HUES6 (cell line): ENCODE results near the gene ARHGAP23.
A peak's percentile ranks its signal among the peaks of the same experiment; 100 is the strongest.
"Not testable (repeated sequence)": the region's sequence is repeated elsewhere in the genome, so short reads cannot be mapped to it uniquely, and the experiment has no call there.

Experiments used
- H3K27ac ChIP-seq: 2 replicates; pipeline ENCODE4 v1.7.0; 2013; ENCODE audit warnings: low read depth, mild to moderate bottlenecking, low read length, inconsistent platforms
- H3K27me3 ChIP-seq: 2 replicates; pipeline ENCODE4 v1.6.1; 2013; ENCODE audit warnings: low read length; ENCODE audit not compliant: control insufficient read depth, insufficient read depth
- H3K36me3 ChIP-seq: 2 replicates; pipeline ENCODE4 v1.6.1; 2013; ENCODE audit warnings: low read length; ENCODE audit not compliant: control insufficient read depth, insufficient read depth
- H3K4me1 ChIP-seq: 2 replicates; pipeline ENCODE4 v1.6.1; 2013; ENCODE audit warnings: low read length; ENCODE audit not compliant: control insufficient read depth, insufficient read depth
- H3K4me3 ChIP-seq: 2 replicates; pipeline ENCODE4 v1.5.1; 2013; ENCODE audit warnings: low read depth, low read length
- H3K9ac ChIP-seq: one replicate; pipeline ENCODE4 v1.6.1; 2013; ENCODE audit warnings: mild to moderate bottlenecking, low read length
- H3K9me3 ChIP-seq: 2 replicates; pipeline ENCODE4 v1.6.1; 2013; ENCODE audit warnings: low read depth, low read length; ENCODE audit not compliant: control insufficient read depth, insufficient read depth

The ARHGAP23 gene

GRCh38 chr17:38464723-38465390 is 36.6 kb downstream of the ARHGAP23 start:
- H3K27me3 ChIP-seq, result no peaks in the 10 kb centered on the region
- no peak overlapping the region for H3K9ac ChIP-seq
- 0 out of 2 replicates have a peak overlapping the region, but pooled peaks have one; percentile 6 for H3K27ac ChIP-seq
- peaks cover 82% of the 10 kb centered on the region for H3K36me3 ChIP-seq
- peaks cover 22% of the 10 kb centered on the region; the same call in 1 of the 2 replicates for H3K4me1 ChIP-seq
- H3K4me3 ChIP-seq, result no peak overlapping the region
- no peaks in the 10 kb centered on the region for H3K9me3 ChIP-seq

GRCh38 chr17:38465391-38466345 is 37.4 kb downstream of the ARHGAP23 start:
- Histone ChIP-seq H3K27ac (peak overlapping the region; percentile 6; the same call in 1 of the 2 replicates), H3K36me3 (peaks cover 75% of the 10 kb centered on the region), H3K4me3 (no peak overlapping the region), H3K27me3 (no peaks in the 10 kb centered on the region), H3K4me1 (peaks cover 21% of the 10 kb centered on the region; the same call in 1 of the 2 replicates), H3K9me3 (no peaks in the 10 kb centered on the region), H3K9ac (no peak overlapping the region)

- Histone ChIP-seq H3K27ac (no peak overlapping the region), H3K9me3 (no peaks in the 10 kb centered on the region), H3K4me1 (peaks cover 17% of the 10 kb centered on the region; the same call in 1 of the 2 replicates), H3K27me3 (no peaks in the 10 kb centered on the region), H3K9ac (no peak overlapping the region), H3K4me3 (no peak overlapping the region), H3K36me3 (peaks cover 73% of the 10 kb centered on the region)
Observed at GRCh38 chr17:38466346-38467315, 38.4 kb downstream of the ARHGAP23 start.

- no peak overlapping the region for H3K4me3 ChIP-seq
- H3K27me3 ChIP-seq, result no peaks in the 10 kb centered on the region
- H3K9me3 ChIP-seq, result no peaks in the 10 kb centered on the region
- no peak overlapping the region for H3K9ac ChIP-seq
- peaks cover 17% of the 10 kb centered on the region; the same call in 1 of the 2 replicates for H3K4me1 ChIP-seq
- no peak overlapping the region for H3K27ac ChIP-seq
- peaks cover 77% of the 10 kb centered on the region for H3K36me3 ChIP-seq
Observed at GRCh38 chr17:38467491-38467890, 39.2 kb downstream of the ARHGAP23 start.

GRCh38 chr17:38469875-38470274 is 41.6 kb downstream of the ARHGAP23 start:
- Histone ChIP-seq H3K36me3 (peaks cover 64% of the 10 kb centered on the region), H3K9me3 (no peaks in the 10 kb centered on the region), H3K4me1 (peaks cover 13% of the 10 kb centered on the region; the same call in 1 of the 2 replicates)

GRCh38 chr17:38471253-38471652 is 43.0 kb downstream of the ARHGAP23 start:
- H3K4me1 ChIP-seq, H3K9ac ChIP-seq, H3K9me3 ChIP-seq, H3K27me3 ChIP-seq, H3K27ac ChIP-seq, H3K4me3 ChIP-seq: not testable (repeated sequence)
- H3K36me3 ChIP-seq, result peaks cover 54% of the 10 kb centered on the region

More at GRCh38 chr17:38469875-38470274, 41.6 kb downstream of the ARHGAP23 start:
- Histone ChIP-seq H3K27ac (no peak overlapping the region), H3K4me3 (no peak overlapping the region), H3K27me3 (no peaks in the 10 kb centered on the region), H3K9ac (no peak overlapping the region)

GRCh38 chr17:38474666-38475065 is 46.4 kb downstream of the ARHGAP23 start:
- not testable (repeated sequence) for H3K4me3 ChIP-seq, H3K9me3 ChIP-seq, H3K27ac ChIP-seq, H3K4me1 ChIP-seq, H3K27me3 ChIP-seq, H3K9ac ChIP-seq
- peaks cover 35% of the 10 kb centered on the region for H3K36me3 ChIP-seq

GRCh38 chr17:38476549-38476948 is 48.3 kb downstream of the ARHGAP23 start:
- no peak overlapping the region for H3K9ac ChIP-seq
- no peaks in the 10 kb centered on the region for H3K4me1 ChIP-seq
- H3K27ac ChIP-seq, result no peak overlapping the region

GRCh38 chr17:38477417-38477816 is 49.2 kb downstream of the ARHGAP23 start:
- not testable (repeated sequence) for H3K4me3 ChIP-seq, H3K9me3 ChIP-seq, H3K27ac ChIP-seq, H3K27me3 ChIP-seq, H3K9ac ChIP-seq, H3K4me1 ChIP-seq
- H3K36me3 ChIP-seq, result peaks cover 31% of the 10 kb centered on the region

More at GRCh38 chr17:38476549-38476948, 48.3 kb downstream of the ARHGAP23 start:
- Histone ChIP-seq H3K9me3 (no peaks in the 10 kb centered on the region), H3K27me3 (no peaks in the 10 kb centered on the region), H3K4me3 (no peak overlapping the region), H3K36me3 (peaks cover 30% of the 10 kb centered on the region)

- H3K9me3 ChIP-seq, H3K4me1 ChIP-seq, H3K27me3 ChIP-seq, H3K27ac ChIP-seq, H3K4me3 ChIP-seq, H3K9ac ChIP-seq: not testable (repeated sequence)
- peaks cover 32% of the 10 kb centered on the region for H3K36me3 ChIP-seq
Observed at GRCh38 chr17:38477951-38478350, 49.7 kb downstream of the ARHGAP23 start.
